NCI-H748 treated with DMSO at 0.1 percent for 48 hours (cell line): ENCODE results near the gene ARFGEF2.

Source experiments
- DNase-seq: peaks from one replicate; lab custom pipeline; 2025; lab: John Stamatoyannopoulos, UW

The ARFGEF2 gene

GRCh38 chr20:48898896-48899530, 22.5 kb upstream of the ARFGEF2 start:
- DNase-seq: no peak

- no peak for DNase-seq
Measured at GRCh38 chr20:48899881-48900280, 21.6 kb upstream of the ARFGEF2 start.

GRCh38 chr20:48901326-48901725, 20.2 kb upstream of the ARFGEF2 start:
- DNase-seq: no peak

GRCh38 chr20:48903705-48904104, 17.8 kb upstream of the ARFGEF2 start:
- no peak for DNase-seq

GRCh38 chr20:48904566-48905296, 16.8 kb upstream of the ARFGEF2 start:
- no peak for DNase-seq

- no peak for DNase-seq
Measured at GRCh38 chr20:48905297-48905647, 16.2 kb upstream of the ARFGEF2 start.

GRCh38 chr20:48906221-48906877, 15.2 kb upstream of the ARFGEF2 start:
- no peak for DNase-seq

GRCh38 chr20:48908656-48909319, 12.7 kb upstream of the ARFGEF2 start:
- no peak for DNase-seq

- DNase-seq: no peak
Measured at GRCh38 chr20:48909910-48910309, 11.6 kb upstream of the ARFGEF2 start.

- no peak for DNase-seq
Measured at GRCh38 chr20:48910347-48910781, 11.1 kb upstream of the ARFGEF2 start.

- no peak for DNase-seq
Measured at GRCh38 chr20:48912065-48912464, 9.4 kb upstream of the ARFGEF2 start.

- no peak for DNase-seq
Measured at GRCh38 chr20:48916699-48917098, 4.8 kb upstream of the ARFGEF2 start.

- no peak for DNase-seq
Measured at GRCh38 chr20:48919336-48919881, 2.1 kb upstream of the ARFGEF2 start.

- no peak for DNase-seq
Measured at GRCh38 chr20:48919882-48920526, 1.5 kb upstream of the ARFGEF2 start.

GRCh38 chr20:48920527-48921167, 864 bp upstream of the ARFGEF2 start:
- DNase-seq: no peak

- DNase-seq: no peak
Measured at GRCh38 chr20:48921883-48922820, 641 bp downstream of the ARFGEF2 start.

GRCh38 chr20:48923149-48923718, 1.7 kb downstream of the ARFGEF2 start:
- no peak for DNase-seq

GRCh38 chr20:48924756-48925109, 3.2 kb downstream of the ARFGEF2 start:
- DNase-seq: no peak

- DNase-seq: no peak
Measured at GRCh38 chr20:48926267-48926666, 4.8 kb downstream of the ARFGEF2 start.

GRCh38 chr20:48926821-48927220, 5.3 kb downstream of the ARFGEF2 start:
- no peak for DNase-seq
